LHCN-M2 (cell line): ENCODE data around the gene CDKN2B-AS1. TPM values are rescaled to one million over a fixed set of nuclear protein-coding genes. Genes with fewer than 3 reads are reported as not detected.

ENCODE experiments used
- DNase-seq: peaks from one replicate; pipeline ENCODE4 v3.0.0-alpha.2; 2012; ENCODE audit warnings: low read depth
- total RNA-seq: library from RNA; depleted of rRNA; stranded (reverse); fragments of >200 nt; gene quantifications from 2 replicates; pipeline ENCODE4 v1.2.3, GENCODE V29; 2014

CDKN2B-AS1 gene
- total RNA-seq, 1 experiment from 2014 or later: 6.2 TPM

GRCh38 chr9:22117511-22118384 lies 123.2 kb downstream of the CDKN2B-AS1 start:
- DNase-seq: peak; percentile 66

GRCh38 chr9:22118810-22119521 lies 124.4 kb downstream of the CDKN2B-AS1 start:
- DNase-seq: no peak

GRCh38 chr9:22119522-22120158 lies 125.0 kb downstream of the CDKN2B-AS1 start:
- peak; percentile 63 for DNase-seq

GRCh38 chr9:22120159-22120549 lies 125.6 kb downstream of the CDKN2B-AS1 start:
- no peak for DNase-seq

GRCh38 chr9:22120595-22120994 lies 126.0 kb downstream of the CDKN2B-AS1 start:
- DNase-seq: no peak

- DNase-seq: peak; percentile 60
Observed at GRCh38 chr9:22124263-22125011, 129.8 kb downstream of the CDKN2B-AS1 start.

- no peak for DNase-seq
Observed at GRCh38 chr9:22129133-22129532, 134.5 kb downstream of the CDKN2B-AS1 start.

- DNase-seq: no peak
Observed at GRCh38 chr9:22129633-22130032, 135.0 kb downstream of the CDKN2B-AS1 start.

GRCh38 chr9:22131817-22132216 lies 137.2 kb downstream of the CDKN2B-AS1 start:
- no peak for DNase-seq

GRCh38 chr9:22134390-22134789 lies 139.8 kb downstream of the CDKN2B-AS1 start:
- DNase-seq: no peak

- peak; percentile 78 for DNase-seq
Observed at GRCh38 chr9:22136461-22137096, 142.0 kb downstream of the CDKN2B-AS1 start.

GRCh38 chr9:22138956-22139660 lies 144.5 kb downstream of the CDKN2B-AS1 start:
- DNase-seq: no peak

GRCh38 chr9:22141908-22142307 lies 147.3 kb downstream of the CDKN2B-AS1 start:
- DNase-seq: peak; percentile 28

- DNase-seq: peak; percentile 41
Observed at GRCh38 chr9:22142671-22143070, 148.1 kb downstream of the CDKN2B-AS1 start.

GRCh38 chr9:22143799-22144625 lies 149.4 kb downstream of the CDKN2B-AS1 start:
- DNase-seq: peak; percentile 47

GRCh38 chr9:22146604-22147003 lies 152.0 kb downstream of the CDKN2B-AS1 start:
- DNase-seq: no peak

GRCh38 chr9:22147813-22148527 lies 153.4 kb downstream of the CDKN2B-AS1 start:
- peak; percentile 83 for DNase-seq

- DNase-seq: no peak
Observed at GRCh38 chr9:22148528-22148875, 153.9 kb downstream of the CDKN2B-AS1 start.
